T-helper 2 cell treated with Interferon-gamma antibody and Interleukin-4, amounts not matched to agents 100 ng/mL and 5 ng/mL, for 36 hours (primary cell): Measurements from ENCODE around the gene LDLRAD2. TPM values are rescaled to one million over a fixed set of nuclear protein-coding genes. Genes with fewer than 3 reads are reported as not detected.
"Not testable (repeated sequence)": the region's sequence is repeated elsewhere in the genome, so short reads cannot be mapped to it uniquely, and the experiment has no call there.

ENCODE experiments used
- intact Hi-C: fragments of 100-400 bp; cut with micrococcal nuclease; formaldehyde crosslinking; loops from one replicate; pipeline ENCODE4 v1.15.1; 2023
- total RNA-seq: library from RNA; stranded (reverse); gene quantifications from 2 replicates; pipeline ENCODE4 v1.2.3, GENCODE V29; 2022

The LDLRAD2 gene, protein sequence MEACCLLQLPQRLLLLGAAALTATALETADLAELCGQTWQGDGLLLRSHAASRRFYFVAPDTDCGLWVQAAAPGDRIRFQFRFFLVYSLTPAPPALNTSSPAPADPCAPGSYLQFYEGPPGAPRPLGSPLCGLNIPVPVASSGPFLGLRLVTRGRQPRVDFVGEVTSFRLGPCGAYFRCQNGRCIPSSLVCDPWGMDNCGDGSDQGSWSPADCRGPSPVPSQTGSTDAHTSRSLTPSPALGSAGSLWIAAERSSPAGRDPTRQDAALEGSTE
- total RNA-seq = 0.05 TPM in 1 of 2 replicates, not detected in the other

- intact Hi-C loops = no loop called here
Observed at GRCh38 chr1:21811875-21812305, at the start of gene LDLRAD2. Gene LDLRAD2 (plus strand): TSS chr1:21812265. CDS start chr1:21812452, 187 bp downstream.

DNA sequence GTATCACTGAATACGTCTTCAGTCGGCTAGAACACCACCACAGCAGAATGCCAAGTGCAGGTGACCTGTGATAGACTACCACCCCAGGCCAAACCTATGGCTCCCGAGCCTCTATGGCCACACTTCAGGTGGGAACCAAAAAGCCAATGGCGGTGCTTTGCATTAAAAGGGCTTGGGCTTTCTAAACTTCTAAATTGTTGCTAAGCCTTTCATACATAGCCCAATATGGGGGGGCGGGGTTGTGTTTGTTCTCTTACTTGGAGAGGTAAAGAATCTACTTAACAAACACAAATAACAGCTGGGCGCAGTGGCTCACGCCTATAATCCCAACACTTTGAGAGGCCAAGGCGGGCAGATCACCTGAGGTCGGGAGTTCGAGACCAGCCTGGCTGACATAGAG is 48.8 kb upstream of the LDLRAD2 start:
- intact Hi-C loops = no loop called here

GRCh38 chr1:21763694-21764419 is 48.2 kb upstream of the LDLRAD2 start:
- intact Hi-C loops = no loop called here

DNA sequence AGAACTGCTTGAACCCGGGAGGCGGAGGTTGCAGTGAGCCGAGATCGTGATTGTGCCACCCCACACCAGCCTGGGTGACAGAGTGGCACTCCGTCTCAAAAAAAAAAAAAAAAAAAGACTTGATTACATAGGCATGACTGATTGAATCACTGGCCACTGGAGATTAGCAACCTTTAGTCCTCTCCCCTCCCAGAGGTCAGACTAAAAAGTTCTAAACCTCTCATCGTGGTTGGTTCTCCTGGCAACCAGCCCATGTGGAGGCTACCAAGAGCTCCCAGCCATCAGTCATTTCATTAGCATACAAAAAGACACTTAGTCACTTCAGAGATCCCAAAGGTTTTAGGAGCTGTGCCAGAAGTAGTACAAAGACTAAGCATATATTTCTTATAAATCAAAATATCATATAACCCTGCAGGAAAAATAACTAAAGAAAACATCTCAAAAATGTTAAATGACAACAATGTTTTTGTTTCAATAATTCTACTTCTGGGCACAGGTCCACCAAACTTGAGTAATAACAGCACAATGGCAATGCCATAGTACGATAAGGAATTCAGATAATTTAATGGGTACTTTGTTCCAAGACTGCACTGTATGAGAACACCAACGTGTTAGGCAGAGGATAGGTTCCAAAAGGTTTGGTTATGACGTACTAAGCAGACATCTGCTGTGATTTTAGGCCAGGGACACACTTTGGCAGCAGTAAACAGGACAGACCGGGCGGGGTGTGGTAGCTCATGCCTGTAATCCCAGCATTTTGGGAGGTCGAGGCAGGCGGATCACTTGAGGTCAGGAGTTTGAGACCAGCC is 47.2 kb upstream of the LDLRAD2 start:
- intact Hi-C loops = no loop called here

GRCh38 chr1:21766210-21766609 is 45.9 kb upstream of the LDLRAD2 start:
- intact Hi-C loops = no loop called here

GRCh38 chr1:21767106-21767505 is 45.0 kb upstream of the LDLRAD2 start:
- intact Hi-C loops = not testable (repeated sequence)

GRCh38 chr1:21770201-21770600 is 41.9 kb upstream of the LDLRAD2 start:
- intact Hi-C loops = no loop called here

DNA sequence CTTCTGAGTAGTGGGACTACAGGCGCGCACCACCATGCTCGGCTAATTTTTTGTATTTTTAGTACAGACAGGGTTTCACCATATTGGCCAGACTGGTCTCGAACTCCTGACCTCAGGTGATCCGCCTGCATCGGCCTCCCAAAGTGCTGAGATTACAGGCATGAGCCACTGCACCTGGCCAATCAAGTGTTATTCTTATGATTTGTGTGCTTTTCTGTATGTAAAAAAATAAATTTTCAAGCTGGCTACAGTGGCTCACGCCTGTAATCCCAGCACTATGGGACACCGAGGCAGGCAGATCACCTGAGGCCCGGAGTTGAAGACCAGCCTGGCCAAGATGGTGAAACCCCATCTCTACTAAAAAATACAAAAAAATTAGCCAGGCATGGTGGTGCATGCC is 41.5 kb upstream of the LDLRAD2 start:
- intact Hi-C loops = not testable (repeated sequence)

DNA sequence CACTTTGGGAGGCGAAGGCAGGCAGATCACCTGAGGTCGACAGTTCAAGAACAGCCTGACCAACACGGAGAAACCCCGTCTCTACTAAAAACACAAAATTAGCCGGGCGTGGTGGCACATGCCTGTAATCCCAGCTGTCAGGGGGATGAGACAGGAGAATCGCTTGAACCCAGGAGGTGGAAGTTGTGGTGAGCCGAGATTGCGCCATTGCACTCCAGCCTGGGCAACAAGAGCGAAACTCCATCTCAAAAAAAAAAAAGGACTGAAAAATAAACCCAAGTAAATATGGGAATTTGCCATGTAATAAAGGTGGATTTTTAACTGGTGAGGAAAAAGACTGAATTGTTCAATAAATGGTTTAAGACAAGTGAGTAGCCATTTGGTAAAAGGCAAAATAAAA is 40.4 kb upstream of the LDLRAD2 start:
- intact Hi-C loops = not testable (repeated sequence)

GRCh38 chr1:21773585-21773984 is 38.5 kb upstream of the LDLRAD2 start:
- intact Hi-C loops = no loop called here

DNA sequence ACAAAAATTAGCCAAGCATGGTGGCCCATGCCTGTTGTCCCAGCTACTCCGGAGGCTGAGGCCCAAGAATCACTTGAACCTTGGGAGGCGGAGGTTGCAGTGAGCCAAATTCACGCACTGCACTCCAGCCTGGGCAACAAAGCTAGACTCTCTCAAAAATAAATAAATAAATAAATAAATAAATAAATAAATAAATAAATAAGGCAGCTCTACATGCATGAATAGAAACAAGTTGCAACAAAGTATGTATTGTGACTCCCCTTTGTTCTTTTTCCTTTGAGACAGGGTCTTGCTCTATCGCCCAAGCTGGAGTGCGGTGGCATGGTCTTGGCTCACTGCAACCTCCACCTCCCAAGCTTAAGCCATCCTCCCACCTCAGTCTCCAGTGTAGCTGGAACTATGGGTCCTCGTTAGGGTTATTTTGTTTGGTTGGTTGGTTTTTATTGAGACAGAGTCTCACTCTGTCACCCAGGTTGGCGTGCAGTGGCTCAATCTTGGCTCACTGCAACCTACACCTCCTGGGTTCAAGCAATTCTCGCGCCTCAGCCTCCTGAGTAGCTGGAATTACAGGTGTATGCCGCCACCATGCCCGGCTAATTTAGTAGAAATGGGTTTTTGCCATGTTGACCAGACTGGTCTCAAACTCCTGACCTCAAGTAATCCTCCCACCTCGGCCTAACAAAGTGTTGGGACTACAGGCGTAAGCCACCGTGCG is 37.1 kb upstream of the LDLRAD2 start:
- intact Hi-C loops = no loop called here

GRCh38 chr1:21775550-21775914 is 36.5 kb upstream of the LDLRAD2 start:
- intact Hi-C loops = no loop called here

DNA sequence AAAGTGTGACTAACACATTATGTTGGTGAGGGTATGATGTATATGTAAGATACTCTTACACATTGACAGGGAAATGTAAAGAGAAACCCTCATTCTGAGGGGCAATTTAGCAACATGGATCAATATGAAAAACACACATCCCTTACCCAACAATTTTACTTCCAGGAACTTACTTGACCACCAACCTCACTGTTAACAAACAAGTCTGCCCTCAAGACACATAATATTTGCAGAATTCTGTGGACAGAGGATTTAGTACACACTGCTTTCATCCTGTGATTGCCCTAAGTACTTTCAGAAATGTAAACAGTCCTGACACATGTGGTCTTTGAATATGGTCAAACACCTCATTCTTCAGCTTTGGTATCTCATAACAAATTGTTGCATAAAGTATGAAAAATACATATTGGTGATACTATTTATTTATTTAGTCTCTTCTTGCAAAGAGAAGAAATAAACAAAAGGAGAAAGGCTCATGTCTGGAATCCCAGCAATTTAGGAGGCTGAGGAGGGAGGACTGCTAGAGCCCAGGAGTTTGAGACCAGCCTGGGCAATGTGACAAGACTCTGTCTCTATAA is 36.0 kb upstream of the LDLRAD2 start:
- intact Hi-C loops = no loop called here

- intact Hi-C loops = not testable (repeated sequence)
Observed at GRCh38 chr1:21776925-21777324, 35.1 kb upstream of the LDLRAD2 start.

DNA sequence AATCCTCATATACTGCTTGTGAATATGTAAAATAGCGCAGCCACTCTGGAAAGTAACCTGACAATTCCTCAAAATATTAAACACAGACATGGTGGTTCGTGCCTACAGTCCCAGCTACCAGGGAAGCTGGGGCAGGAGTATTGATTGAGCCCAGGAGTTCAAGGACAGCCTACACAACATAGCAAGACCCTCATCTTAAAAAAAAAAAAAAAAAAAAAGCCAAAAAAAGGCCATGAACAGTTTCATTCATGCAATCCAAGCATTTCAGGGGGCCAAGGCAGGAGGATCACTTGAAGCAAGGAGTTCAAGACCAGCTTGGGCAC is 33.7 kb upstream of the LDLRAD2 start:
- intact Hi-C loops = no loop called here

GRCh38 chr1:21779613-21780521 is 32.2 kb upstream of the LDLRAD2 start:
- intact Hi-C loops = loop anchor here (5.0 to 10.0 kb wide), 3 partner anchors 435 to 672 kb away; partner anchors contain the start of genes ECE1 and ZBTB40

DNA sequence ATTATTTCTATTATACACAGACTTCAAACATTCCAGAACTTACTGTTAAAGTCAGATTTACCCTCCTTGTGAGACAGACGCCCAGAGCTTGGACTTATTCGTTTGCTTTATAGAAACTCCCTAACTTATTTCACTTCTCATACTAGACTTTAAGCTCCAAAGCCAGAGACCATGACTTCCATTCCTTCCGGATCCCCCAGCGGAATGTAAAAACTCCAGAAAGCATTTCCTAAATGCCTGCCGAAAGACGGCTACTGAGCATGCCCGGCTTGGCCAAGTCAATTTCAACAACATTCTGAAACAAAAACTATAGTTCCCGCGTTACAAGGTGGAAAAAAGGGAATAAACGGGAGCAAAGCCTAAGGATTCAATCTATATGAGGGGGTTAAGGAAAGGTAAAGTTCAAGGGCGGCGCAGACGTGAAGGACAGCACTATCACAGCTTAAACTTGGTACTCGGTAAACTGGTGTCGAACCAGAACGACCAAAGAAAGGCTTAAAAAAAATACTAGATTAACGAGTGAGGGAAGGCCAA is 30.2 kb upstream of the LDLRAD2 start:
- intact Hi-C loops = loop anchor here (1.0 to 10.0 kb wide), 4 partner anchors 243 to 670 kb away; partner anchors contain the start of genes ECE1 and ZBTB40

- intact Hi-C loops = loop anchor here (1.0 to 10.0 kb wide), 4 partner anchors 243 to 670 kb away; partner anchors contain the start of genes ECE1 and ZBTB40
Observed at GRCh38 chr1:21782349-21782867, 29.7 kb upstream of the LDLRAD2 start.
